Spleen (tissue), 7 donors: Measurements from ENCODE around the gene TNP2.

Experiments used
- CTCF ChIP-seq, 11 experiments: fragments of 200-600 bp in 7 of 11; fragments of 450-650 bp in 4 of 11; sonication (generic) in 4 of 11; IDR thresholded peaks in 8 of 11; conservative IDR thresholded peaks in 3 of 11; 1 replicate in 7 of 11; 2 replicates in 4 of 11; pipeline versions ENCODE4 v1.4.0 to v1.8.0; 2016 to 2021; ENCODE audit warnings: antibody characterized with exemption in 11 of 11, inconsistent platforms in 4 of 11, mild to moderate bottlenecking in 1 of 11
- POLR2A ChIP-seq, 3 donors: fragments of 450-650 bp; IDR thresholded peaks; one replicate each; pipeline ENCODE4 v1.5.1; 2017; ENCODE audit warnings: antibody characterized with exemption in 3 of 3, mild to moderate bottlenecking in 1 of 3
- POLR2AphosphoS5 ChIP-seq, 3 donors: sonication (generic); formaldehyde crosslinking; IDR thresholded peaks; one replicate each; pipeline ENCODE4 v1.5.1; 2017; ENCODE audit warnings: antibody characterized with exemption in 3 of 3
- donor health status: DM: no; HTN: no; CAD: no; lungs with moderate emphysema.
- donor health status: DM: no; HTN: no; CAD: no.
- donor health status: DM: no; HTN: no; CAD: no.

DNA sequence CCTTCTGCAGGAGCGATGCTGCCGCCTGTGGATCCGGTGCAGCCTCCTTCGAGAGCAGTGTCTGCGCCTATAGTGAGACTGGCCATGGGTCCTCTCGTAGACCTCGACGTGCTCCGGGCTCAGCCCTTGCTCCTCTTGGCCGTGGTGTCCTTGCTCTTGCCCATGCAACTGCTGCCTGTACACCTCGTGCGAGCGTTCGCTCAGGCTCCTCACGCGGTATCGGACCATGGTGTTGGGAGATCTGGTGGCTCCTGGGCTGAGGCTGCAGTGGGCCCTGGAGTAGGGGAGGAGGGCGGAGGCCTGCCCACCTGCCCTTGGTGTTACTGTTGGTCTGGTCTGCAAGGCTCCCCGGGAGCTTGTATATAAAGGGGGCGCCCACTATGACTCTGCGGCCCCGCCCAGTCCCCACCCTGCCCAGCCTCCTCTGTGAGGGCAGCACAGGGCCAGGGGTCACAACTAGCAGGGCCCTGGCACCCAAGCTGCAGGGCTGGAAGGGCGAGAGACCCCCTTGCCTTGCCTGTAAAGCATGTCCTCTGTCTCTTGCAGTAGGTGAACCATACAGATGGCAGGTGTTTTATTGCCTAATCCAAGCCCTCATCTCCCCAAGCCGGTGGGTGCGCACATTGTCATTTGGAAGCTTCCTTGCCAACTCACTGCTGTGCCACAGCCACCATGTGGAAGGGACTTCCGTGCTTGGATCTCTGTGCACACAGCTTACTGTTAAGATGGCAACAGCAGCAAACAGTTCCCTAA lies 7.2 kb upstream of the TNP2 start, which contains the start of gene PRM2:
- TF ChIP-seq CTCF (IDR thresholded peaks at IDR 0.05 in 8 of 11, conservative IDR thresholded peaks at IDR 0.05 in 3 of 11), result no peak
- TF ChIP-seq POLR2A (IDR thresholded peaks at IDR 0.05), result no peak
- no peak for TF ChIP-seq POLR2AphosphoS5 (IDR thresholded peaks at IDR 0.05)
